ENCODE data around the gene ERG28. TPM values are rescaled to one million over a fixed set of nuclear protein-coding genes. Genes with fewer than 3 reads are reported as not detected.
A peak's percentile ranks its signal among the peaks of the same experiment; 100 is the strongest.

ERG28 gene
- total RNA-seq, 1 donor from 2014 or later = 38.9 TPM

DNA sequence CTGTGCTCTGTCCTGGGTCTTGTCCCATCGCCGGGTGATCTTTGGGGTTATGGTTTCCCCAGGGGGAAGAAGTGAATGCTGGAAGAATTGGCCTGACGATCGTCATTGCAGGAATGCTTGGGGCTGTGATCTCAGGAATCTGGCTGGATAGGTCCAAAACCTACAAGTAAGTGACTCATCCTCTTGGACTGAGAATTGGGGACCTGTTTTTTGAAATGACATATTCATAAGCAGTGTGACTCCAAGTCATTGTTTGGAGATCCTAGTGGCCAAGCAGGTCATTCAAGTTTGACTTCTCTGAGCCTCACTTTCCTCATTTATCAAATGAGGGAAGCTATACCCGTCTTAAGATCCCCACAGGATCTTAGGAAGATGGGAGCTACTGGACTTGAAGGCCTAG lies 25.8 kb downstream of the ERG28 start:
- Mint-ChIP-seq H3K27ac (ENCODE audit: unreplicated experiment) (peak overlapping the region; percentile 83), H3K4me1 (peaks cover 26% of the 10 kb centered on the region), H3K27me3 (ENCODE audit: low read depth) (no peaks in the 10 kb centered on the region), H3K36me3 (ENCODE audit: low read depth) (no peaks in the 10 kb centered on the region), H3K9me3 (peaks cover 2% of the 10 kb centered on the region), H3K4me3 (no peak overlapping the region)
- DNase-seq (ENCODE audit: low read depth, low spot score) = no peak
- TF ChIP-seq CTCF (conservative IDR thresholded peaks at IDR 0.05) = no peak

DNA sequence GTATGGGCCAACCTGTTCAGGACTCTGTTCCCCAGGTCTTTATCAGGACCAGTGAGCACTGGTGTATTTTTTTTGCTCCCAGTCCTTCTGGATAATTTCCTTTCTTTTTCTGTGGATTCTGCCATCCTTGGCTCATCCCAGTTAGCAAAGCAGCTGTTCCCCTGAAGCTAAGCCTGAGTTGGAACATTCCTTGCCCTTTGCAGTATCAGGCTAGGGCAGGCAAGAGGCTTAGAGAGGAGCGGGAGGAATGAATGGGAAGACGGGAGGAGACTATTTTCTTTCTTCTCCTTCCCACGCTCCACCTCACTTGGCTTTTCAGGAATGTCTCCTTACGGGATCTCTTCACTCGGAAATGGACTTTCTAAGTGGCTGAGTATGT lies 29.2 kb downstream of the ERG28 start:
- no peak overlapping the region for H3K4me3 Mint-ChIP-seq
- DNase-seq (ENCODE audit: low read depth, low spot score) = no peak
- H3K4me1 Mint-ChIP-seq = peaks cover 21% of the 10 kb centered on the region
- peaks cover 2% of the 10 kb centered on the region for H3K9me3 Mint-ChIP-seq
- no peak for TF ChIP-seq CTCF (conservative IDR thresholded peaks at IDR 0.05)
- H3K27ac Mint-ChIP-seq (ENCODE audit: unreplicated experiment) = no peak overlapping the region
- H3K36me3 Mint-ChIP-seq (ENCODE audit: low read depth) = no peaks in the 10 kb centered on the region
- H3K27me3 Mint-ChIP-seq (ENCODE audit: low read depth) = no peaks in the 10 kb centered on the region

DNA sequence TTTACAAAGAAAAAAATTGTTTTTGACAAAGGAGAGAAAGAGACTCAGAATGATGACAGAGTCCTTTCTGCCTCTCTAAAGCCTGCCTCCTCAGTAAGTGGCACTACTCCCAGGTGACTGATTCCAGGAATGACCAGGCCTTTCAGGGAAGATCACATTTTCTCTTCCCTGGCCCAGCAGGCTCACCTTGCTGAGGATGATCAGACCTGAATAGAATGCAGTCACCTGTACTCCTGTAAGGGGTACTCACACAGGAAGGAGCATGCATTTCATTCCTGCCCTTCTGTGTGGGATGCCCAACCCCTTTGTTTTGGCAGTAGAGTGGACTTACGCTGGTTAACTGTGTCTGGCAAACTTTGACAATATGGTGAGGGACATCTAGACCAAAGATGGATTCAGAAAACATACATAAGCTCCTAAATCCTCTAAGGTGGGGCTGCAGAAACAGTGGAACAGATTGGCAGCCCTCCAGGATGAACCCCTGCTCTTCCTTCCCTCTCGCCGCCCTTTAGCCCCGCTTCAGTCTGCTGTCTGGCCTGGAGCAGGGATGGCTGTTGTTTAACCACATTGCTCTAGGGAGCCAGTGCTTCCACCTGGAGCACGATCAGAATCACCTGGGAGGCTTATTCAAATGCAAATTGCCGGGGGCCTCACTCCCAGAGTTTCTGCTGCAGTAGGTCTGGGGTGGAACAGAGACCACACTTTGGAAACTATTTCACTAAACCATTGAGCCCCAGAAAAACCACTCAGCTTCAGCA lies 29.8 kb downstream of the ERG28 start:
- Mint-ChIP-seq H3K27me3 (ENCODE audit: low read depth) (no peaks in the 10 kb centered on the region), H3K36me3 (ENCODE audit: low read depth) (no peaks in the 10 kb centered on the region), H3K9me3 (peaks cover 2% of the 10 kb centered on the region), H3K4me1 (peaks cover 16% of the 10 kb centered on the region), H3K4me3 (no peak overlapping the region), H3K27ac (ENCODE audit: unreplicated experiment) (no peak overlapping the region)
- TF ChIP-seq CTCF (conservative IDR thresholded peaks at IDR 0.05) = no peak
- DNase-seq (ENCODE audit: low read depth, low spot score) = no peak

DNA sequence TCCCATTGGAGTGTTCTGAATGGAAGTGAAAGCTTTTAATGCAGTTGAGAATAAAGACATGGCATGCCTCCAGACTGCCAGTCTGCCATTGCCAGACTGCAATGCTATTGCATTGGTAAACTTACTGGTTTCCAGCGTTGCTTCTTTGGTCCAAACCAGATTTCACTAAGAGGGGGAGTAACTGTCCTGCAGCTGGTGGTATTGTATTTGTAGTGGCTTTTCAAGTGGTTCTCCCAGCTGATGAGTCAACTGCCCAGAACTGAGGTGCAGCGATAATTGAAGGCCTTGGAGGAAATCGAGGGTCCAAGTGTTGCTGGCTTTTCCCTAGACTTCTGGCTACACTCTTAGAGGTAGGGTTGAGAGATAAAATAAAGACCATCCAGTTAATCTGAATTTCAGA lies 31.9 kb downstream of the ERG28 start:
- no peak overlapping the region for H3K27ac Mint-ChIP-seq (ENCODE audit: unreplicated experiment)

GRCh38 chr14:75627406-75627805 lies 33.3 kb downstream of the ERG28 start:
- Mint-ChIP-seq H3K4me3 (no peak overlapping the region), H3K27me3 (ENCODE audit: low read depth) (no peaks in the 10 kb centered on the region), H3K27ac (ENCODE audit: unreplicated experiment) (no peak overlapping the region), H3K4me1 (peaks cover 10% of the 10 kb centered on the region), H3K9me3 (no peaks in the 10 kb centered on the region), H3K36me3 (ENCODE audit: low read depth) (no peaks in the 10 kb centered on the region)
- DNase-seq (ENCODE audit: low read depth, low spot score) = no peak
- TF ChIP-seq CTCF (conservative IDR thresholded peaks at IDR 0.05) = no peak

More for the DNA sequence above, 31.9 kb downstream of the ERG28 start:
- TF ChIP-seq CTCF (conservative IDR thresholded peaks at IDR 0.05) = no peak
- Mint-ChIP-seq H3K36me3 (ENCODE audit: low read depth) (no peaks in the 10 kb centered on the region), H3K4me1 (peaks cover 16% of the 10 kb centered on the region), H3K27me3 (ENCODE audit: low read depth) (no peaks in the 10 kb centered on the region), H3K9me3 (peaks cover 2% of the 10 kb centered on the region), H3K4me3 (no peak overlapping the region)
- no peak for DNase-seq (ENCODE audit: low read depth, low spot score)
